ENCODE measurements around the gene FAAP100. TPM values are rescaled to one million over a fixed set of nuclear protein-coding genes. Genes with fewer than 3 reads are reported as not detected.

Gene FAAP100
- total and polyA plus RNA-seq, 3 experiments from 2014 or later: 19.2 to 55.3 (median 52.5) TPM

- H3K36me3 ChIP-seq (ENCODE audit: insufficient read depth, low read length): no peaks in the 10 kb centered on the region
- POLR2A ChIA-PET: no interaction called here
Observed at GRCh38 chr17:81544281-81544974, 7.7 kb downstream of the FAAP100 start.

GRCh38 chr17:81543756-81544155, 8.4 kb downstream of the FAAP100 start:
- Histone ChIP-seq H3K9me3 (ENCODE audit: low read length) (no peaks in the 10 kb centered on the region), H3K4me1 (ENCODE audit: insufficient read depth, low read length) (no peaks in the 10 kb centered on the region), H3K27me3 (ENCODE audit: insufficient read depth, low read length, poor library complexity, severe bottlenecking) (no peaks in the 10 kb centered on the region), H3K27ac (ENCODE audit: low read depth, low read length) (no peak overlapping the region), H3K36me3 (ENCODE audit: insufficient read depth, low read length) (no peaks in the 10 kb centered on the region), H3K4me3 (ENCODE audit: low read length) (no peak overlapping the region)
- CTCF ChIA-PET: no interaction called here
- H3K27me3 Mint-ChIP-seq: no peaks in the 10 kb centered on the region
- no peaks in the 10 kb centered on the region for H3K9me3 Mint-ChIP-seq
- DNase-seq: no peak
- peaks cover 0 to 73% (median 2%) of the 10 kb centered on the region in 3 donors for H3K36me3 Mint-ChIP-seq
- H3K4me3 Mint-ChIP-seq: no peak overlapping the region
- POLR2A ChIA-PET: no interaction called here
- H3K27ac Mint-ChIP-seq: no peak overlapping the region
- no peaks in the 10 kb centered on the region for H3K4me1 Mint-ChIP-seq

More at GRCh38 chr17:81544281-81544974, 7.7 kb downstream of the FAAP100 start:
- Histone ChIP-seq H3K27me3 (ENCODE audit: insufficient read depth, low read length, poor library complexity, severe bottlenecking) (no peaks in the 10 kb centered on the region), H3K27ac (ENCODE audit: low read depth, low read length) (no peak overlapping the region), H3K9me3 (ENCODE audit: low read length) (no peaks in the 10 kb centered on the region), H3K4me1 (ENCODE audit: insufficient read depth, low read length) (no peaks in the 10 kb centered on the region), H3K4me3 (ENCODE audit: low read length) (no peak overlapping the region)
- Mint-ChIP-seq H3K9me3 (no peaks in the 10 kb centered on the region), H3K27ac (peak overlapping the region in 1 of 8 donors; percentile 43), H3K4me1 (peaks cover 1 to 2% (median 2%) of the 10 kb centered on the region in 3 donors), H3K27me3 (no peaks in the 10 kb centered on the region), H3K36me3 (peaks cover 0 to 79% (median 2%) of the 10 kb centered on the region in 3 donors), H3K4me3 (no peak overlapping the region)
- CTCF ChIA-PET: no interaction called here
- no peak for DNase-seq

GRCh38 chr17:81543339-81543675, 8.8 kb downstream of the FAAP100 start:
- Mint-ChIP-seq H3K27ac (no peak overlapping the region), H3K36me3 (peaks cover 0 to 70% (median 2%) of the 10 kb centered on the region in 3 donors), H3K4me3 (no peak overlapping the region), H3K4me1 (no peaks in the 10 kb centered on the region), H3K9me3 (no peaks in the 10 kb centered on the region), H3K27me3 (peaks cover 0 to 1% of the 10 kb centered on the region in 2 donors)
- no peaks in the 10 kb centered on the region for H3K4me1 ChIP-seq (ENCODE audit: insufficient read depth, low read length)
- no peaks in the 10 kb centered on the region for H3K36me3 ChIP-seq (ENCODE audit: insufficient read depth, low read length)
- ChIA-PET CTCF (no interaction called here), POLR2A (interaction anchor here (0.7 kb wide), 1 partner anchor 167 kb away, joined by 3 read pairs; no protein-coding TSS in a partner anchor)
- no peak for DNase-seq
- no peaks in the 10 kb centered on the region for H3K27me3 ChIP-seq (ENCODE audit: insufficient read depth, low read length, poor library complexity, severe bottlenecking)
- H3K4me3 ChIP-seq (ENCODE audit: low read length): no peak overlapping the region
- H3K9me3 ChIP-seq (ENCODE audit: low read length): no peaks in the 10 kb centered on the region
- H3K27ac ChIP-seq (ENCODE audit: low read depth, low read length): no peak overlapping the region

- H3K9me3 Mint-ChIP-seq: no peaks in the 10 kb centered on the region
- no peak for DNase-seq
- ChIA-PET POLR2A (interaction anchor here (0.7 kb wide), 1 partner anchor 168 kb away, joined by 3 read pairs; no protein-coding TSS in a partner anchor), CTCF (no interaction called here)
- peaks cover 0 to 67% (median 4%) of the 10 kb centered on the region in 3 donors for H3K36me3 Mint-ChIP-seq
- Histone ChIP-seq H3K9me3 (ENCODE audit: low read length) (no peaks in the 10 kb centered on the region), H3K4me3 (ENCODE audit: low read length) (no peak overlapping the region), H3K27me3 (ENCODE audit: insufficient read depth, low read length, poor library complexity, severe bottlenecking) (no peaks in the 10 kb centered on the region), H3K36me3 (ENCODE audit: insufficient read depth, low read length) (no peaks in the 10 kb centered on the region), H3K4me1 (ENCODE audit: insufficient read depth, low read length) (no peaks in the 10 kb centered on the region), H3K27ac (ENCODE audit: low read depth, low read length) (no peak overlapping the region)
- peaks cover 4 to 6% of the 10 kb centered on the region in 2 donors for H3K27me3 Mint-ChIP-seq
- H3K4me1 Mint-ChIP-seq: no peaks in the 10 kb centered on the region
- H3K27ac Mint-ChIP-seq: no peak overlapping the region
- no peak overlapping the region for H3K4me3 Mint-ChIP-seq
Observed at GRCh38 chr17:81542431-81543338, 9.5 kb downstream of the FAAP100 start.

- Histone ChIP-seq H3K36me3 (ENCODE audit: insufficient read depth, low read length) (no peaks in the 10 kb centered on the region), H3K4me3 (ENCODE audit: low read length) (no peak overlapping the region), H3K27ac (ENCODE audit: low read depth, low read length) (no peak overlapping the region), H3K4me1 (ENCODE audit: insufficient read depth, low read length) (no peaks in the 10 kb centered on the region), H3K27me3 (ENCODE audit: insufficient read depth, low read length, poor library complexity, severe bottlenecking) (no peaks in the 10 kb centered on the region), H3K9me3 (ENCODE audit: low read length) (no peaks in the 10 kb centered on the region)
- H3K9me3 Mint-ChIP-seq: no peaks in the 10 kb centered on the region
- no peak overlapping the region for H3K4me3 Mint-ChIP-seq
- H3K4me1 Mint-ChIP-seq: no peaks in the 10 kb centered on the region
- POLR2A ChIA-PET: no interaction called here
- peaks cover 5 to 13% of the 10 kb centered on the region in 2 donors for H3K27me3 Mint-ChIP-seq
- CTCF ChIA-PET: no interaction called here
- H3K36me3 Mint-ChIP-seq: peaks cover 0 to 51% (median 2%) of the 10 kb centered on the region in 3 donors
- DNase-seq: no peak
- H3K27ac Mint-ChIP-seq: no peak overlapping the region
Observed at GRCh38 chr17:81541123-81541522, 11.0 kb downstream of the FAAP100 start.

GRCh38 chr17:81540676-81541027, 11.5 kb downstream of the FAAP100 start:
- Mint-ChIP-seq H3K4me3 (no peak overlapping the region), H3K4me1 (peaks cover 0 to 1% (median 0%) of the 10 kb centered on the region in 3 donors), H3K27ac (no peak overlapping the region), H3K27me3 (peaks cover 5 to 17% of the 10 kb centered on the region in 2 donors), H3K9me3 (no peaks in the 10 kb centered on the region), H3K36me3 (peaks cover 0 to 47% (median 2%) of the 10 kb centered on the region in 3 donors)
- POLR2A ChIA-PET: no interaction called here
- Histone ChIP-seq H3K4me3 (ENCODE audit: low read length) (no peak overlapping the region), H3K27ac (ENCODE audit: low read depth, low read length) (no peak overlapping the region), H3K36me3 (ENCODE audit: insufficient read depth, low read length) (no peaks in the 10 kb centered on the region), H3K9me3 (ENCODE audit: low read length) (no peaks in the 10 kb centered on the region), H3K27me3 (ENCODE audit: insufficient read depth, low read length, poor library complexity, severe bottlenecking) (no peaks in the 10 kb centered on the region), H3K4me1 (ENCODE audit: insufficient read depth, low read length) (no peaks in the 10 kb centered on the region)
- no peak for DNase-seq
- CTCF ChIA-PET: no interaction called here

- Histone ChIP-seq H3K27me3 (ENCODE audit: insufficient read depth, low read length, poor library complexity, severe bottlenecking) (no peaks in the 10 kb centered on the region), H3K27ac (ENCODE audit: low read depth, low read length) (no peak overlapping the region), H3K4me1 (ENCODE audit: insufficient read depth, low read length) (no peaks in the 10 kb centered on the region), H3K36me3 (ENCODE audit: insufficient read depth, low read length) (no peaks in the 10 kb centered on the region), H3K9me3 (ENCODE audit: low read length) (no peaks in the 10 kb centered on the region), H3K4me3 (ENCODE audit: low read length) (no peak overlapping the region)
- CTCF ChIA-PET: no interaction called here
- Mint-ChIP-seq H3K4me1 (peaks cover 0 to 1% (median 0%) of the 10 kb centered on the region in 3 donors), H3K9me3 (no peaks in the 10 kb centered on the region), H3K27me3 (peaks cover 5 to 17% of the 10 kb centered on the region in 2 donors), H3K27ac (no peak overlapping the region), H3K36me3 (peaks cover 0 to 44% (median 2%) of the 10 kb centered on the region in 3 donors), H3K4me3 (no peak overlapping the region)
- DNase-seq: no peak
- POLR2A ChIA-PET: no interaction called here
Observed at GRCh38 chr17:81539961-81540675, 12.0 kb downstream of the FAAP100 start.

GRCh38 chr17:81539571-81539900, 12.6 kb downstream of the FAAP100 start:
- Histone ChIP-seq H3K27me3 (ENCODE audit: insufficient read depth, low read length, poor library complexity, severe bottlenecking) (peaks cover 1% of the 10 kb centered on the region), H3K4me1 (ENCODE audit: insufficient read depth, low read length) (no peaks in the 10 kb centered on the region), H3K36me3 (ENCODE audit: insufficient read depth, low read length) (no peaks in the 10 kb centered on the region), H3K27ac (ENCODE audit: low read depth, low read length) (no peak overlapping the region), H3K4me3 (ENCODE audit: low read length) (no peak overlapping the region), H3K9me3 (ENCODE audit: low read length) (no peaks in the 10 kb centered on the region)
- DNase-seq: no peak
- Mint-ChIP-seq H3K4me1 (peaks cover 0 to 1% (median 0%) of the 10 kb centered on the region in 3 donors), H3K27me3 (peaks cover 5 to 18% of the 10 kb centered on the region in 2 donors), H3K4me3 (no peak overlapping the region), H3K36me3 (peaks cover 0 to 42% (median 2%) of the 10 kb centered on the region in 3 donors), H3K27ac (no peak overlapping the region), H3K9me3 (no peaks in the 10 kb centered on the region)
- POLR2A ChIA-PET: no interaction called here
- CTCF ChIA-PET: no interaction called here

All from CD8-positive, alpha-beta memory T cell (primary cell).